WTC11 (cell line): ENCODE data around the gene LORICRIN.

ENCODE experiments used
- CREB1 ChIP-seq: sonication (generic); formaldehyde crosslinking; IDR thresholded peaks from 2 replicates; pipeline ENCODE4 v1.8.0; 2023; ENCODE audit warnings: mild to moderate bottlenecking, missing genetic modification reagents
- CREM ChIP-seq: sonication (generic); formaldehyde crosslinking; IDR thresholded peaks from 2 replicates; pipeline ENCODE4 v1.8.1; 2022; ENCODE audit warnings: mild to moderate bottlenecking, missing genetic modification reagents, moderate library complexity
- CTCF ChIP-seq: fragments of 200-600 bp; IDR thresholded peaks from 2 replicates; pipeline ENCODE4 v1.8.0; 2022; ENCODE audit warnings: antibody characterized with exemption
- GABPB1 ChIP-seq: sonication (generic); formaldehyde crosslinking; IDR thresholded peaks from 2 replicates; pipeline ENCODE4 v1.8.1; 2023; ENCODE audit warnings: mild to moderate bottlenecking, missing genetic modification reagents
- PREB ChIP-seq: sonication (generic); formaldehyde crosslinking; IDR thresholded peaks from 2 replicates; pipeline ENCODE4 v1.8.1; 2022; ENCODE audit warnings: mild to moderate bottlenecking, missing genetic modification reagents, moderate library complexity, borderline replicate concordance
- SP1 ChIP-seq: sonication (generic); formaldehyde crosslinking; conservative IDR thresholded peaks from 2 replicates; pipeline ENCODE4 v1.8.1; 2022; ENCODE audit warnings: missing genetic modification reagents

- TF ChIP-seq CREM (no peak), PREB (no peak), CTCF (no peak), GABPB1 (no peak), SP1 (CRISPR knock-in tag) (no peak), CREB1 (CRISPR knock-in tag) (no peak)
These were observed 2.0 kb downstream of the LORICRIN start for GRCh38 chr1:153261281-153262069.
